Measurements from ENCODE around the gene LIX1.

The LIX1 gene

GRCh38 chr5:97162045-97162444, 19.6 kb upstream of the LIX1 start:
- peaks cover 60% of the 10 kb centered on the region for H3K36me3 ChIP-seq (ENCODE audit: low read depth)
- H3K27me3 ChIP-seq (ENCODE audit: insufficient read depth, poor library complexity, severe bottlenecking) = no peaks in the 10 kb centered on the region
- TF ChIP-seq CTCF (IDR thresholded peaks at IDR 0.05; ENCODE audit: poor library complexity, severe bottlenecking) = peak; percentile 99
- H3K9me3 ChIP-seq (ENCODE audit: severe bottlenecking) = peaks cover 7% of the 10 kb centered on the region
- no peak for DNase-seq (ENCODE audit: low spot score)
- ATAC-seq (ENCODE audit: low read depth) = peak; percentile 76
- no peak overlapping the region for H3K27ac ChIP-seq (ENCODE audit: poor library complexity, severe bottlenecking)
- no peaks in the 10 kb centered on the region for H3K4me1 ChIP-seq (ENCODE audit: insufficient read depth, poor library complexity, severe bottlenecking)
- no peak overlapping the region for H3K4me3 ChIP-seq (ENCODE audit: severe bottlenecking)

- H3K4me3 ChIP-seq (ENCODE audit: severe bottlenecking) = no peak overlapping the region
- peaks cover 19% of the 10 kb centered on the region for H3K36me3 ChIP-seq (ENCODE audit: low read depth)
These were observed 15.3 kb upstream of the LIX1 start for GRCh38 chr5:97157689-97158088.

DNA sequence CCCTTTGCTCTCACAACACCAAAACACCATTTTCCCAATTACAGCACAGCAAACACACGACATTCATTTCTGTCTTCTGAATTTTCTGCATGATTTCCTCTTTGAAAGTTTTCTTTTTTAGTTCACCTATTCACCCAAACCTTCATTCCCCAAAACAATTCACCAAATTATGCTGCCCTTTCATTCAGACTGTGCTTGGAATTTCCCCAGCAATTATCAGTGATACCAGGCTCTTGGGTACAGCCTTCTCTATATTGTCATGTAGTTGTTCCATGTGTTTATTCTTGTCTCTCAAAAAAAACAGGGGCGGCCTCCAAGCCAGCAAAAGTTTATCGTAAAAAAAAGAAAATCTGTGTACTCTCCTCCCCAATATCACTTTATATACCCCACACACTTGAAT, 9.0 kb upstream of the LIX1 start:
- DNase-seq (ENCODE audit: low spot score) (no peak), ATAC-seq (ENCODE audit: low read depth) (no peak)
- Histone ChIP-seq H3K27ac (ENCODE audit: poor library complexity, severe bottlenecking) (no peak overlapping the region), H3K27me3 (ENCODE audit: insufficient read depth, poor library complexity, severe bottlenecking) (no peaks in the 10 kb centered on the region), H3K9me3 (ENCODE audit: severe bottlenecking) (peaks cover 2% of the 10 kb centered on the region), H3K36me3 (ENCODE audit: low read depth) (no peaks in the 10 kb centered on the region), H3K4me1 (ENCODE audit: insufficient read depth, poor library complexity, severe bottlenecking) (no peaks in the 10 kb centered on the region), H3K4me3 (ENCODE audit: severe bottlenecking) (no peak overlapping the region)
- no peak for TF ChIP-seq CTCF (IDR thresholded peaks at IDR 0.05; ENCODE audit: poor library complexity, severe bottlenecking)

More at GRCh38 chr5:97157689-97158088, 15.3 kb upstream of the LIX1 start:
- Histone ChIP-seq H3K27me3 (ENCODE audit: insufficient read depth, poor library complexity, severe bottlenecking) (no peaks in the 10 kb centered on the region), H3K27ac (ENCODE audit: poor library complexity, severe bottlenecking) (no peak overlapping the region), H3K4me1 (ENCODE audit: insufficient read depth, poor library complexity, severe bottlenecking) (no peaks in the 10 kb centered on the region), H3K9me3 (ENCODE audit: severe bottlenecking) (peaks cover 9% of the 10 kb centered on the region)
- no peak for TF ChIP-seq CTCF (IDR thresholded peaks at IDR 0.05; ENCODE audit: poor library complexity, severe bottlenecking)
- no peak for DNase-seq (ENCODE audit: low spot score)
- no peak for ATAC-seq (ENCODE audit: low read depth)

GRCh38 chr5:97150401-97150800, 8.0 kb upstream of the LIX1 start:
- DNase-seq (ENCODE audit: low spot score) (no peak), ATAC-seq (ENCODE audit: low read depth) (no peak)
- TF ChIP-seq CTCF (IDR thresholded peaks at IDR 0.05; ENCODE audit: poor library complexity, severe bottlenecking) = no peak
- no peaks in the 10 kb centered on the region for H3K4me1 ChIP-seq (ENCODE audit: insufficient read depth, poor library complexity, severe bottlenecking)
- no peaks in the 10 kb centered on the region for H3K9me3 ChIP-seq (ENCODE audit: severe bottlenecking)
- H3K27me3 ChIP-seq (ENCODE audit: insufficient read depth, poor library complexity, severe bottlenecking) = no peaks in the 10 kb centered on the region
- no peak overlapping the region for H3K4me3 ChIP-seq (ENCODE audit: severe bottlenecking)
- no peak overlapping the region for H3K27ac ChIP-seq (ENCODE audit: poor library complexity, severe bottlenecking)
- H3K36me3 ChIP-seq (ENCODE audit: low read depth) = no peaks in the 10 kb centered on the region

DNA sequence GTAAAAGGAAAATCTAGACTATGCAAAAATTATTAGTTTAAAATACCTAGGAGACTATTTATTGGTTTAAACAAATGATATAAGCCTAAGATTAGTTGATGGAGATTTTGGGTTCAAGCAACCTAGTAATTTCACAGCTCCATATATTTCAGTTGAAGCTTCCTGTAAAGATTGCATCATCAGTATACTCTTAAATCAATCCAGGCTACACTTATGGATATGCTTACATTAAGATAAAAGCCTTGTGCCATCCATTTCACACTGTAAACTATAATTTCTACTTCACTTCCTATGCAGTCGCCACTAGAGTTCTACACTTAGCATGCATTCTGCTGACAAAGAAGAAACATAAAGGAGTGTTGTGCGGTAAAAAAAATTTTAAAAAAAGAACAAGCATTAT, 7.3 kb upstream of the LIX1 start:
- DNase-seq (ENCODE audit: low spot score) = no peak
- Histone ChIP-seq H3K9me3 (ENCODE audit: severe bottlenecking) (no peaks in the 10 kb centered on the region), H3K36me3 (ENCODE audit: low read depth) (no peaks in the 10 kb centered on the region), H3K27me3 (ENCODE audit: insufficient read depth, poor library complexity, severe bottlenecking) (no peaks in the 10 kb centered on the region), H3K27ac (ENCODE audit: poor library complexity, severe bottlenecking) (no peak overlapping the region), H3K4me3 (ENCODE audit: severe bottlenecking) (no peak overlapping the region), H3K4me1 (ENCODE audit: insufficient read depth, poor library complexity, severe bottlenecking) (no peaks in the 10 kb centered on the region)
- no peak for ATAC-seq (ENCODE audit: low read depth)
- TF ChIP-seq CTCF (IDR thresholded peaks at IDR 0.05; ENCODE audit: poor library complexity, severe bottlenecking) = no peak

Data from RWPE2 (cell line).